HPDE6-E6E7 (cell line): ENCODE measurements around the gene ACBD6.
"Not testable (repeated sequence)": the region's sequence is repeated elsewhere in the genome, so short reads cannot be mapped to it uniquely, and the experiment has no call there.

Experiments
- DNase-seq: peaks from one replicate; pipeline ENCODE4 v3.0.0; 2011; ENCODE audit warnings: missing footprints; ENCODE audit errors: extremely low spot score

Gene ACBD6

DNA sequence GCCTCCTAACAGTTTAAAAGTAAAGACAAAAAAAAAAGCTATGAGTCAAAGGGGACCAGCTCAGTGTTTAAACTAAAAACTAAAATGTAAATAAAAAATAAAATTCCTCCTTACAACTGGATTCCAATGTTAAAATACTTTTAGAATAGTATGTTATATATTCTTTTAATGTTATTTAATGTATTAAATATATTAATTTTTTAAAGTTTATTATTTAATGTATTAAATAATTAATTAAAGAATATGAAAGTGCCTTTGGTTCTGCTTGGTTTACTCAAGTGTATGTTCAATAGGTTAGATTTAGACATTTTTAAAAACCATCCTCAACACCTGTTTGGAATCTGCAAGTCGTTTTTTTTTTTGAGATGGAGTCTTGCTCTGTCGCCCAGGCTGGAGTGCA lies 13.1 kb downstream of the ACBD6 start:
- no peak for DNase-seq

DNA sequence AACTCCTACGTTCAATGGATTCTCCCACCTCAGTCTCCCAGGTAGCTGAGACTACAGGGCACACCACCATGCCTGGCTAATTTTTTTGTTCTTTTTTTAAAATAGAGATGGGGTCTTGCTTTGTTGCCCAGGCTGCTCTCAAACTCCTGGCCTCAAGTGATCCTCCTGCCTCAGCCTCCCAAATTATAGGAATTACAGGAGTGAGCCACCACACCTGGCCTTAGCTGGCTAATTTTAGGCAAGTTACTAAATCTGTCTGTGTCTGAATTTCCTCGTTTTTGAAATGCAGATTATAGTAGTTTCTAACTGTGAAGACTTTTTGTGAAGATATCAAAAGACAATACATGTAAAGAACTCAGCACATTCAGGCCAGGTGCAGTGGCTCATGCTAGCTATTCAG lies 13.7 kb downstream of the ACBD6 start:
- no peak for DNase-seq

DNA sequence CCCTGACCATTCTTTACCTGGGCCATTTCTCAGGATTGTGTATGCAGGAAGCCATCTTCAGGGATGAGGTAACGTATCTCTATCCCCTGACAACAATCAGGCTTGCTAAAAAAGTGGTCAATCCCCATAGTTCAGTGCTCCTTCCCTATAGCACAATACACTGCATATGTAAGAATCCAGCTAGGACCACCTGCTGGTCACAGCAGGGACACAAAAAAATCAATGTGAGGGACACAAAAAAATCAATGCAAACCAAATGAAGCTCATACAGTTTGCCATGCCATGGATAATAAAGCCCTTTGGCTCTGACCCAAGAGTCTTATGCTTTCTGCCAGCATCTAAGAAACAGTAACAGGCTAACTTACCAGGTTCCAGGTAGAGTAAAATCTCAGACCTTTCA lies 16.3 kb downstream of the ACBD6 start:
- DNase-seq = no peak

DNA sequence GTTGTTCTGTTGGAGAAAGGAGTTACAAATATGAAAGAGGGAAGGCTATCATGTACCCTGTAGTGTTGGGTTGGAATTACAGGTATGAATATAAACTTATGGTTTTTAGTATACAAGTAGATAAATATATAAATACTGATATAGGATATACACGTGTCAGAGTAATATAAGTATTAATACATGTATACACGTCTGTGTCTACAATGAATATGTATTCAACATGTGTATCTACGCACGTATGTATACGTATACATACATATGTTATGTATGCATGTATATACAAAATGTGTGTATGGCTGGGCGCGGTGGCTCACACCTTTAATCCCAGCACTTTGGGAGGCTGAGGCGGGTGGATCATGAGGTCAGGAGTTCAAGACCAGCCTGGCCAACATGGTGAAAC lies 17.9 kb downstream of the ACBD6 start:
- no peak for DNase-seq

DNA sequence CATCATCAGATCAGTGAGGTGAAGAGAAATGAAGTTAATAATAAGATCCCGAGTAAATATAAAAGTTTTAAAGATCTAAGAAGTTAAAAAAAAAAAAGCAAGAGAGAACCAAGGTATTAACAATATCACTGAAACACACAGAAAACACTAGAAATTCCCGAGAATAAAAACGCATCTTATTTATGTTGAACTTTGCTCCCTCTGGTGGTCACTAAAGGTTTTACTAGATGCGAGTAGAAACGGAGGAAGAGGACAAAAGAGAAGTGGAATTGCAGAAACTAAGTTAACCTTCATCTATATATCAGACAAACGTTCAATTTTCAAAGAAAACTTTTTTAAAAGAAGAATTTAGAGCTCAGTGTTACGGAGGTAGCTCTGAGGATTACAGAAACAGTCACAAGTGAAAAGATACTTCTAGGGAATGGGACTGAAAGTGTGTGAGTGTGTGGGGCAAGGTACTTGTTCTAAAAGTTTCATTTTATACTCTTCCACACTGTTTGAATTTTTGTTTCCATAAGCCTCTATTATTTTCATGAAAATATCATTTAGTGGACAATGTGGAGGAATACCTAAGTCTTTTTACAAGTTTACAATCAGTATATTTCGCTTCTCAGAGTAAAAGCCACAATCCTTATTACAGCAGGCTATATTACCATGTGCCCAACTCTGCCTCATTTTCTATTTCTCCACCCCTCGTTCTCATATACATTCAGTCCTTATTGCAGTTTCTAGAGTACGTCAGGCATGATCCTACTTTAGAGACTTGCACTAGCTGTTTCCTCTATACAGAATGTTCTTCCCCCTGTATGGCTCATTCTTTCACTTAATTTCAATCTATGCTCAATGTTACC lies 19.7 kb downstream of the ACBD6 start:
- DNase-seq = no peak

DNA sequence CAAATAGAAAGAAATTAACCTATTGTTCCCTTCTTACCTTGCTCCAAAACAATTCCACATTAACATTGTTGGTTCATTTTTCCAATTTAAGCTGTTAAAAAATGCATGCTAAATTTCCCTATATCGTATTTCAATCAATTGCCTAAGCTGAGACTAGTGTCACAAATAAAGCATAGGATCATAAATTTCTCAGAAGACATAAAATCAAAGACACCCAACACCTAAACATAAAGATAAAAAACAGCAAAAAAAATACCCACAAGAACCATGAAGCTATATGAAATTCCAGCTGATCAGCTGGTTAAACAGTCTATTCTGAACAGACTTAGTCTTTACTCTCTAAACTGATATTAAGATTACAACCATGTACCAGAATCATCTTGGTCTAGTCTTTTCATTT lies 32.3 kb downstream of the ACBD6 start:
- DNase-seq = no peak

DNA sequence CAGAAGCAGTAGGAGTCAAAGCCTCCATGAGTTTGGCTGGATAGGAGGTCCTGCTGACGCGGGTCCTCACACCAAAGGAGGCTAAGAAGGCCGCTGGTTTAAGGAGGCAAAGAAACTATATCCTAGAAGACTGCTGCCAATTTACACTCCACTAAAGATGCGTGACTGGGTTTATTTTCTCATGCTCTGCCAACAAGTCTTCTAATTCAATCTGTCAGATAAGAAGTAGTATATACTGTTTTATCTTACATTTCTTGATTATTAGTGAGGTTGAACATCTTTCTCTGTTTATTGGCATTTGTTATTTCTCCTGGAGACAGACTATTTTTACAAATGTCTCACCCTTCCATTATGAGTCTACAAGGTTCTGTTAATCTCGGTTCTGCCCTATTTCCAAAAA lies 34.1 kb downstream of the ACBD6 start:
- DNase-seq = no peak

DNA sequence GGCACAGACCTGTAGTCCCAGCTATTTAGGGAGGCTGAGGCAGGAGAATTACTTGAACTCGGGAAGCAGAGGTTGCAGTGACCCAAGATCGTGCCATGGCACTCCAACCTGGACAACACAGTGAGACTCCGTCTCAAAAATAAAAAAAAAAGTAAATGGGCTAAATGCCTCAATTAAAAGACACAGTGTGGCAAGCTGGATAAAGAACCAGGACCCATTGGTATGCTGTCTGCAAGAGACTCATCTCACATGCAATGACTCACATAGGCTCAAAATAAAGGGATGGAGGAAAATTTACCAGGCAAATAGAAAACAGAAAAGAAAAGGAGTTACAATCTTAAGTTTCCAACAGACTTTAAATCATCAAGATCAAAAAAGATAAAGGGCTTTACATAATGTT lies 40.3 kb downstream of the ACBD6 start:
- no peak for DNase-seq

DNA sequence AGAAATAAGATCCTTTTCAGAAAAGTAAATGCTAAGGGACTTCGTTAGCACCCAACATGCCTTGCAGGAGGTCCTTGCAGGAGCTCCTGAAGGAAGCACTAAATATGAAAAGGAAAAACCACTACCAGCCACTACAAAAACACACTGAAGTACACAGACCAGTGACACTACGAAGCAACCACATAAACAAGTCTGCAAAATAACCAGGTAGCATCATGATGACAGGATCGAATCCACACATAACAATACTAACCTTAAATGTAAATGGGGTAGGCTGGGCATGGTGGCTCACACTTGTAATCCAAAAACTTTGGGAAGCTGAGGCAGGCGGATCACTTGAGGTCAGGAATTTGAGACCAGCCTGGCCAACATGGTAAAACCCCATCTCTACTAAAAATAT lies 40.7 kb downstream of the ACBD6 start:
- DNase-seq = not testable (repeated sequence)

DNA sequence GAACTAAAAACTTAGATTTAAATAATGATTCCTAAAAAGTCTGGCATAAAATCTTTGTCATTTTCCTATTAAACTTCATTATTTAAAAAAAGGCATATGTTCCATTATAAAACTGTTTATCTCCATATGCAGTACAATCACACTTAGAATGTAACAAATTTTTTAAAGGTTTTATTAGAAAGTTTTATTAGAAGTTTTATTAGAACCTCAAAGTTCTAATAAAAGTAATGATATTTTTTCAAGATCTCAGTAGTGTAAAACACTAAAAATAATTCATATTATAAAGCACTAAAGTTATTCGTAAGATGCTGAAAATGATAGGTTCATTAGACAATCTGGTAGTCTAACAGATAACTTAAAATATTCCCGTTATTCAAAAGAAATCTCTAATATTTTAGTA lies 43.6 kb downstream of the ACBD6 start:
- DNase-seq = no peak

DNA sequence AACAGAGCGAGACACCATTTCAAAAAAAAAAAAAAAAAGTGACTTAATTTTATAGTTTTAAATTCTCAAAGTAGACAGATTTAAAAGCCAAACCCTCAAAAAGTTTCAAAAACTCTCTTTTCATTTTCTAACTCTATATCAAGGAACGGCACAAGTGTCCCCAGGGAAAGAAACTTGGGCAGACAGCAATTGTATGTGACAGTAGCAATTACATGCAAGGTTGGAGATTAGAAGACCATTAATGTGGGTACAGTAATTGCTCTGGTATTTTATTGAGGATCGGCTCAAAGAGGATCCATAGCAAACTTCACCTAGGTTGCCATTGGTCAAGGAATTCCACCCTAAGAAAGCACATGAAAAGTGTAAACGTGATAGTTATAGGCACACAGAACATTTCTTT lies 46.2 kb downstream of the ACBD6 start:
- no peak for DNase-seq

DNA sequence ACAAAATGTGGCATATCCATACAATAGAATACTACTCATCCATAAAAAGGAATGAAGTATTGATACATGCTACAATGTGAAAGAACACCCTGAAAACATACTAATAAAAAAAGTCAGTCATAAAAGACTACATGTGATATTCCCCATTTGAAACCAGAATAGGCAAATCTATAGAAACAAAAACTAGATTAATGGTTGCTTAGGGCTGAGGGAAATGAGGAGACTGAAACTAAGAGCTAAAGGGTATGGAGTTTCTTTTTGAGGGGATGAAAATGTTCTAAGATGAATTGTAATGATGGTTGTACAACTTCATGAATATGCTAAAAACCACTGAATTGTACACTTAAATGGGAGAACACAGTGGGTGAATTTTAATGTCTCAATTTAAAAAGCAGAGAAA lies 50.9 kb downstream of the ACBD6 start:
- no peak for DNase-seq

DNA sequence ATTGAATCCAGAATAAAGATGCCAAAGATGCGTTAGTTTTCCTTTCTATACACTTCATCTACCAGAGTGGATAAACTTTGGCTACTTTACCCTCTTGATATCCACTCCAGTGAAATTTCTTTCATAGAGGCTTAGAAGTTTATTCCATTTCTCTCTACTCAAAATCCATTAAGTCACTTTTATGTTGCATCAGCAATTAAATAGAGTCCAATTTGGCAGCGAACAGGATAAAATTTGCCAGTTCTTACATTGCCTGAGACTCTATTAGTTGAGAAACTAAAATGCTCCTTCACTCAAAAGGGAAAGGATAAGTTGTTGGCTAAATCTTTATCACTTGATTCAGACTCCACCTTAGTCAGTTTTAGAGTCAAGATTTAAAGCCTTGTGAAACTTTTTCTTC lies 57.9 kb downstream of the ACBD6 start:
- no peak for DNase-seq

DNA sequence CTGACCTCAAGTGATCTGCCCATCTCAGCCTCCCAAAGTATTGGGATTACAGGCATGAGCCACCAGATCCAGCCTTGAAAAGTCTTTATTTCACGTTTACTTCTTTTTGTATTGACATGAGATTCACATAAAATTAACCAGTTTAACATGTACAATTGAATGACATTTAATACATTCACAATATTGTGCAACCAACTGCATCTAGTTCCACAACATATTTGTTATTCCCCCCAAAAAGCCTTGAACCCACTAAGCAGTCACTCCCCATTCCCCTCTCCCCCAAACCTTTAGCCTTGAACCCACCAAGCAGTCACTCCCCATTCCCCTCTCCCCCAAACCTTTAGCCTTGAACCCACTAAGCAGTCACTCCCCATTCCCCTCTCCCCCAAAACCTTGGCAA lies 62.0 kb downstream of the ACBD6 start:
- DNase-seq = no peak

DNA sequence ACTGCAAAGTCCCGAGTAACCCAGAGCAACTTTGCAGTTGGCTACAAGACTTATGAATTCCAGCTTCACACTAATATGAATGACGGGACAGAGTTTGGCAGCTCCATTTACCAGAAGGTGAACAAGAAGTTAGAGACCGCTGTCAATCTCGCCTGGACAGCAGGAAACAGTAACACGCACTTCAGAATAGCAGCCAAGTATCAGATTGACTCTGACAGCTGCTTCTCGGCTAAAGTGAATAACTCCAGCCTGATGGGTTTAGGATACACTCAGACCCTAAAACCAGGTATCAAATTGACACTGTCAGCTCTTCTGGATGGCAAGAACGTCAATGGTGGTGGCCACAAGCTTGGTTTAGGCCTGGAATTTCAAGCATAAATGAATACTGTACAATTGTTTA lies 66.8 kb downstream of the ACBD6 start:
- DNase-seq = no peak

DNA sequence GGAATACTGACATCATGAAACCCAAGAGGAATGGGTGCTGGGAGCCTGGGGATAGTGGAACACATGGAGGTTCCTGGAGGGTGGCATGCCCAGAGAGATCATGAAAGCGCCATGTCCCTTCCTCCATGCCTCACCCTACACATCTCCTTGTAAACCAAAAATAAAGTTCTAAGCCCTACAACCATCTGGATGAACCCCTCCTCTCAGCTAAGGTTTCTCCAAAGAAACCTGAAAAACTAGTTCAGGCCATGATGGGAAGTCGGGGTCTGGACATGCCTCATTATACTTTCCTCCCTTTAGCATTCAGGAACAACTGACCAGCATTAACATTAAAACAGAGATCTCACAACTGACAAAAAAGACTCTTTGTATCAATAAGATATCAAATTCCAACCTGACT lies 68.5 kb downstream of the ACBD6 start:
- DNase-seq = no peak

DNA sequence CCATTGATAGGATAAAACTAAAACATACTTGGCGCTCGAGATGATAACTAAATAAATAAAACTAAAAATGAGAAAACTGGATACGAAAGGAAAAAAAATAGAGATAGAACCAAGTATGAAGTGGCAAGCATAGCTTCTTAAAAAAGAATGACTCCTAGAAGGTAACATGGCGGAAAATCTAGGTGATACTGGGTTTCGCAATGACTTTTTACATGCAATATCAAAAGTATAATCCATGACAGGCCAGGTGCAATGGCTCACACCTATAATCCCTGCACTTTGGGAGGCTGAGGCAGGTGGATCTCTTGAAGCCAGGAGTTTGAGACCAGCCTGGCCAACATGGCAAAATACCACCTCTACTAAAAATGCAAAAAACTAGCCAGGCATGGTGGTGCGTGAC lies 70.7 kb downstream of the ACBD6 start:
- DNase-seq = no peak

DNA sequence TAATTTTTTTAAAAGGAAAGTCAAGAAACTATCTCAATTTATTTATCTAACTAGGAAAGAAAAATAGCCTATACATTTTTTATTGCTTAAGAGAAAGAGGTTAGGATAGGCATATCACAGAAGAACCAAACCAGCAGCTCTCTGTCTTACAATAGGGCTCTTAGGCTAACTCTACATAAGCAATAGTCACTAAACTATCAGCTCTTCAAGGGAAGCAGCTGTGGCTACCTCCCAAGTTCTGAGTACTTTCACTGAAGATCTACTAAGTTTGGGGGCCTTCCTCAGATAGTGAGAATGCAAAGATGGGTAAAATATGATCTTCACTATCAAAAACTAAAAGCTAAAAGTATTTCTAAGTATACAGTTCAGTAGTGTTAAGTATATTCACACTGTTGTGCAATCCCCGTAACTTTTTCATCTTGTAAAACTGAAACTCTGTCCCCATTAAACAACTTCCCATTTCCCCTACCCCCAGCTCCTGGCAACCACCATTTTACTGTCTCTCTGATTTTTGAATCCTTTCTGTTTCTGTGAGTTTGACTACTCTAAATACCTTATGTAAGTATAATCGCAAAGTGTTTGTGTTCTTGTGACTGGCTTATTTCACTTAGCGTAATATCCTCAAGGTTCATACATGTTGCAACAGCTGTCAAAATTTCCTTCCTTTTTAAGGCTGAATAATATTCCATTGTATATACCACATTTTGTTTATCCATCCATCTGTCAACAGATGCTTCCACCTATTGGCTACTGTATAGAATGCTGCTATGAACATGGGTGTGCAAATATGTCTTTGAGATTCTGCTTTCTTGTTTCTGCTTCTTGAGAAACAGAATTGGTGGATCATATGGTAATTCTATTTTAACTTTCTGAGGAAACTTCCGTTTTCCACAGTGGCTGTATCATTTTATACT lies 73.3 kb downstream of the ACBD6 start:
- no peak for DNase-seq

DNA sequence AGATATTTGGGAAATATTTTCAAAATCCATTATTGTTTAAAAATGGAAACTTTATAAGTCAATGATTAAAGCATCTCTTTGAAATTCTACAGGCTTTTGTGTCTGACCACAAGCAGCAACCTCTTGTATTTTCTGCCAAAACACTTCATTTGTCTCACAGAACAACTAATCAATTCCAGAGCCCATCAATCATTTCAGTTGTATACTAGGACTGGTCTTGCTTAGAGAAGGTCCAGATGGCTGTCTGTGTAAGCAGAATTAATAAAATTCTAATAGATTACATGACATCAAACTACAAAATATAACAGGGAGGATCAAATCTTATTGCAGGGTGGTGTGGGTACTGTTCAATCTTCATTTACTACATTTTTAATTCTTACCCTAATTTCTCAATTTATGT lies 76.4 kb downstream of the ACBD6 start:
- DNase-seq = no peak

DNA sequence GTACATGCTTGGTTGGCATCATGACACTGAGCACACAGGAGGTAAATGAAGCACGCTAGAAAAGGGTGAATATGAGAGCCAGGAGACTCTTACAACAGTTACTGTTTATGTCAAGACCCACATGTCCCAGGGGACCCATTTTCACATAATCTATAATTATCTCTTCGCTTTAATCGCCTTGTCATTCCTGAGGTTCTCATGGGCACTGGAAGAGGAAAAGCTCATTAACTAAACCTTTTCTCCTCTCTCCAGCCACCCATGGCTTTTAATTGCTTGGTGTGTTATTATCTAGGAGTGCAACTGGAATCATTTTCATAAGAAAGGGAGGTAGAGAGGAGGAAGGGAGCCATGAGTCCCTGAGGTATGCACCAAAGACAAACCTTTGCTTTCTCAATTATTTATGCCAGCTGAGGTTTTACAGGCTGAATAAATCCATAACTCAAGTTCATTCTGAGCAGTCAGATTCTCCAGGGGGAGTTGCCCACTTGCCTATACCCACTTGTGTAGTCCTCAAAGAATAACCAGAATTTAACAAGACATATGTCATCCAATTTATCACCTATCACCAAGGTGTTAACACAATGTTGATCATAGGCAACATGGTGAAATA lies 77.4 kb downstream of the ACBD6 start:
- no peak for DNase-seq

DNA sequence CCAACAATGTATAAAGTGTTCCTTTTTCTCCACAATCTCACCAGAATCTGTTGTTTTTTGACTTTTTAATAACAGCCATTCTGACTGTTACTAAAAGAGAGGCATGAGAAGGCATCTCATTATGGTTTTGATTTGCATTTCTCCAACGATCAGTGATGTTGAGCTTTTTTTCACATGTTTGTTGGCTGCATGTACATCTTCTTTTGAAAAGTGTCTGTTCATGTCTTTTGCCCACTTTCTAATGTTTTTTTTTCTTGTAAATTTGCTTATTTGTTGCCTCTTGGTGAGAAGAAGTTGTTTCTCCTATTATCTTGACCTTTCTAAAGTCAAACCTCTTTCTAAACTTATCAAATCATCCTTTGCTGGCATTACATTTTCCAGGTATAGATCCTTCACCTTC lies 80.8 kb downstream of the ACBD6 start:
- DNase-seq = no peak

DNA sequence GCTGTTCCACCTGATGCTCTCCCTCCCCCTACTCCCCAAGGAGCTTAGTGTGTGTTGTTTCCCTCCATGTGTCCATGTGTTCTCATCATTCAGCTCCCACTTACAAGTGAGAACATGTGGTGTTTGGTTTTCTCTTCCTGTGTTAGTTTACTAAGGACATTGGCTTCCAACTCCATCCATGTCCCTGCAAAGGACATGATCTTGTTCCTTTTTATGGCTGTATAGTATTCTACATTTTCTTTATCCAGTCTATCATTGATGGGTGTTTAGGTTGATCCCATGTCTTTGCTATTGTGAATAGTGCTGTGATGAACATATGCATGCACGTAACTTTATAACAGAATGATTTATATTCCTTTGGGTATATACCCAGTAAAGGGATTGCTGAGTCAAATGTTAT lies 81.2 kb downstream of the ACBD6 start:
- not testable (repeated sequence) for DNase-seq
